Ishikawa (cell line): Measurements from ENCODE around the gene ASTN1.

Source experiments
- CEBPB ChIP-seq: IDR thresholded peaks from 2 replicates; pipeline ENCODE4 v1.6.1; 2012
- CREB1 ChIP-seq: IDR thresholded peaks from 2 replicates; pipeline ENCODE4 v1.6.1; 2012; ENCODE audit warnings: low read depth
- EGR1 ChIP-seq: IDR thresholded peaks from 2 replicates; pipeline ENCODE4 v1.6.1; 2012
- EP300 ChIP-seq: IDR thresholded peaks from 2 replicates; pipeline ENCODE4 v1.6.1; 2012; ENCODE audit warnings: borderline replicate concordance
- FOXM1 ChIP-seq: IDR thresholded peaks from 2 replicates; pipeline ENCODE4 v1.6.1; 2012; ENCODE audit warnings: low read depth, borderline replicate concordance
- NFIC ChIP-seq: IDR thresholded peaks from 2 replicates; pipeline ENCODE4 v1.6.1; 2012
- RAD21 ChIP-seq: IDR thresholded peaks from 2 replicates; pipeline ENCODE4 v1.6.1; 2012; ENCODE audit warnings: low read depth
- TAF1 ChIP-seq: IDR thresholded peaks from 2 replicates; pipeline ENCODE4 v1.6.1; 2012; ENCODE audit warnings: low read depth, mild to moderate bottlenecking
- TCF12 ChIP-seq: IDR thresholded peaks from 2 replicates; pipeline ENCODE4 v1.6.1; 2012; ENCODE audit warnings: low read depth
- TEAD4 ChIP-seq: IDR thresholded peaks from 2 replicates; pipeline ENCODE4 v1.6.1; 2012
- YY1 ChIP-seq: IDR thresholded peaks from 2 replicates; pipeline ENCODE4 v1.6.1; 2012; ENCODE audit warnings: low read depth
- ZBTB7A ChIP-seq: IDR thresholded peaks from 2 replicates; pipeline ENCODE4 v1.6.1; 2012; ENCODE audit warnings: low read depth
- TF ChIP-seq, protein P1 (sequence below): IDR thresholded peaks from 2 replicates; pipeline ENCODE4 v1.6.1; 2012
- TF ChIP-seq, protein P2 (sequence below): IDR thresholded peaks from 2 replicates; pipeline ENCODE4 v1.6.1; 2012; ENCODE audit warnings: low read depth, mild to moderate bottlenecking
- TF ChIP-seq, protein P3 (sequence below): IDR thresholded peaks from 2 replicates; pipeline ENCODE4 v1.6.1; 2012

The ASTN1 gene

DNA sequence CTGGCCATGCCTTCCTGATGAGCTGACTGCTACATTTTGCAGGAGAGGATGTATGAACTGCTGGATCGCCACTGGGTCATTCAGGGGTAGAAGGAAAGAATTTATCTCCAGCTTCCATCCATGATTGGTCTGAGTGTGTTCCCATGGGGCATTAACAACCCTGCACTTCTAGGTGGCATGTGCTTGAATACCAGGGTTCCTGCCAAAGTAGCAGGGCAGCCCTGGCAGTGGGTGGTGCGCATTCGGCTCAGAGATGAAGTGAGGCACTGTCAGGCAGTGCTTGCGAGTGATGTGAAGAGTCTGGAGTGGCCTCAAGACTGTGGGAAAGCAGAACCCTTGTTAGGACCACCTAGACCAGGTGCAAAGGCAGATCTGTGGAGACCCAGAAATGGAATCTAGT lies 294.9 kb downstream of the ASTN1 start:
- TF ChIP-seq, protein P1, sequence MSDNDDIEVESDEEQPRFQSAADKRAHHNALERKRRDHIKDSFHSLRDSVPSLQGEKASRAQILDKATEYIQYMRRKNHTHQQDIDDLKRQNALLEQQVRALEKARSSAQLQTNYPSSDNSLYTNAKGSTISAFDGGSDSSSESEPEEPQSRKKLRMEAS = no peak
- TF ChIP-seq, protein P2, sequence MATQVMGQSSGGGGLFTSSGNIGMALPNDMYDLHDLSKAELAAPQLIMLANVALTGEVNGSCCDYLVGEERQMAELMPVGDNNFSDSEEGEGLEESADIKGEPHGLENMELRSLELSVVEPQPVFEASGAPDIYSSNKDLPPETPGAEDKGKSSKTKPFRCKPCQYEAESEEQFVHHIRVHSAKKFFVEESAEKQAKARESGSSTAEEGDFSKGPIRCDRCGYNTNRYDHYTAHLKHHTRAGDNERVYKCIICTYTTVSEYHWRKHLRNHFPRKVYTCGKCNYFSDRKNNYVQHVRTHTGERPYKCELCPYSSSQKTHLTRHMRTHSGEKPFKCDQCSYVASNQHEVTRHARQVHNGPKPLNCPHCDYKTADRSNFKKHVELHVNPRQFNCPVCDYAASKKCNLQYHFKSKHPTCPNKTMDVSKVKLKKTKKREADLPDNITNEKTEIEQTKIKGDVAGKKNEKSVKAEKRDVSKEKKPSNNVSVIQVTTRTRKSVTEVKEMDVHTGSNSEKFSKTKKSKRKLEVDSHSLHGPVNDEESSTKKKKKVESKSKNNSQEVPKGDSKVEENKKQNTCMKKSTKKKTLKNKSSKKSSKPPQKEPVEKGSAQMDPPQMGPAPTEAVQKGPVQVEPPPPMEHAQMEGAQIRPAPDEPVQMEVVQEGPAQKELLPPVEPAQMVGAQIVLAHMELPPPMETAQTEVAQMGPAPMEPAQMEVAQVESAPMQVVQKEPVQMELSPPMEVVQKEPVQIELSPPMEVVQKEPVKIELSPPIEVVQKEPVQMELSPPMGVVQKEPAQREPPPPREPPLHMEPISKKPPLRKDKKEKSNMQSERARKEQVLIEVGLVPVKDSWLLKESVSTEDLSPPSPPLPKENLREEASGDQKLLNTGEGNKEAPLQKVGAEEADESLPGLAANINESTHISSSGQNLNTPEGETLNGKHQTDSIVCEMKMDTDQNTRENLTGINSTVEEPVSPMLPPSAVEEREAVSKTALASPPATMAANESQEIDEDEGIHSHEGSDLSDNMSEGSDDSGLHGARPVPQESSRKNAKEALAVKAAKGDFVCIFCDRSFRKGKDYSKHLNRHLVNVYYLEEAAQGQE = no peak
- TF ChIP-seq TCF12 = no peak
- TF ChIP-seq NFIC = no peak
- no peak for TF ChIP-seq RAD21
- TF ChIP-seq YY1 = no peak
- TF ChIP-seq CEBPB = no peak
- no peak for TF ChIP-seq FOXM1
- TF ChIP-seq TEAD4 = no peak
- TF ChIP-seq EP300 = no peak
- TF ChIP-seq ZBTB7A = no peak
- no peak for TF ChIP-seq EGR1

DNA sequence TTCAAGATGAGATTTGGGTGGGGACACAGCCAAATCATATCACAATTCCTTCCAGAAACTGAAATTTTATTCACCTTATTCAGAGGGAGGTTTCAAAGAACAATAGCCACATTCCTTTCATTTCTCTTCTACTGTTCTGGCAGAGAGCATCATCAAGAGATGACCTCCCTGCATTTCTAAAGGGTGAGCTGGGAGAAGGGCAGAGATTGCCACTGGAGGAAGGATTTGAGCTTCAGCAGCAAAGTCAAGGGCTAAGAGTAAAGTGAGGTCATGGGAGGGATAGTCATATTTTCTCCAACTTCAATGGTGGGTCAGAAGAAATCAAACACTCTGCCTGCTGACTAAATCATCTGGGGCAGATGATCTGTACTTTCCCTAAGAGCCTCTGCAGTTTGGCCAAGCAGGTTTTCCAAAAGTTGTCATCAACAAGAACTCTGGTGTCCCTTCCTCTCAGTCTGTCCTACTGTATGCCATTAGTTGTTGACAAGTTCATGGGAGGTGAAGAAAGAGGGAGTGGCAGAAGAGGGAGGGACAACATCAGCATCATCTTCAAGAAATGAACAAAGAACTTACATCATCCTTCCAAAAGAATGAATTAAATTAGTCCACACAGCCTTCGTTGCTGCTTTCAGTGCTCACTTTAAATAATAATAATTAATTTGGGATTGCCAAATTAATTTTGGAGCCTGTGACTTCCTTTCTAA lies 298.3 kb downstream of the ASTN1 start:
- TF ChIP-seq, protein P1 = no peak
- TF ChIP-seq TCF12 = no peak
- no peak for TF ChIP-seq RAD21
- no peak for TF ChIP-seq CREB1
- TF ChIP-seq, protein P2 = no peak
- no peak for TF ChIP-seq FOXM1
- no peak for TF ChIP-seq ZBTB7A
- TF ChIP-seq YY1 = no peak
- no peak for TF ChIP-seq TEAD4
- TF ChIP-seq EGR1 = no peak
- TF ChIP-seq EP300 = no peak
- TF ChIP-seq, protein P3, sequence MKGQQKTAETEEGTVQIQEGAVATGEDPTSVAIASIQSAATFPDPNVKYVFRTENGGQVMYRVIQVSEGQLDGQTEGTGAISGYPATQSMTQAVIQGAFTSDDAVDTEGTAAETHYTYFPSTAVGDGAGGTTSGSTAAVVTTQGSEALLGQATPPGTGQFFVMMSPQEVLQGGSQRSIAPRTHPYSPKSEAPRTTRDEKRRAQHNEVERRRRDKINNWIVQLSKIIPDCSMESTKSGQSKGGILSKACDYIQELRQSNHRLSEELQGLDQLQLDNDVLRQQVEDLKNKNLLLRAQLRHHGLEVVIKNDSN = no peak
- TF ChIP-seq CEBPB = no peak
- TF ChIP-seq TAF1 = no peak
- no peak for TF ChIP-seq NFIC

DNA sequence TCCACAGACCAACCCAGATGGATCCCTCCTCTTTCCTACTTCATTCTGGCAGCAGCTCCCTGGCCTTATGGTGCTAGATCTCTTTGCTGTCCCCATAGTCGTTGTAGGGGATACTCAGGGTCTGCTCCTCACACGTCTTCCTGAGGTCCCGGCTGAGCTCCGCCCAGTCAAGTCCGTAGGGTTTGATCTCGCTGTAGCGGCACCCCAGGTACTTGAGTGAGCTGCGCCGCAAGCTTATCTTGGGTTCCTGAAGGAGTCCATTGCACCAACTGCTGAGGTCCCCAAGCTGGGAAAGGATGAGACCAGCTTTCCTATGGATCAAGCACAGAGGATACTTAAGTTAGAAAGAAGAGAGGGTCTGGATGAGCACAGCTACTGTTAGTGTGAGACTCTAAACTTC lies 300.3 kb downstream of the ASTN1 start:
- TF ChIP-seq YY1 (no peak), TAF1 (no peak), TEAD4 (no peak), RAD21 (no peak), TCF12 (no peak), EGR1 (no peak), EP300 (no peak), CEBPB (no peak), FOXM1 (no peak), NFIC (no peak), CREB1 (no peak), ZBTB7A (no peak)
- TF ChIP-seq, protein P2 = no peak
- TF ChIP-seq, protein P3 = no peak
- TF ChIP-seq, protein P1 = no peak

DNA sequence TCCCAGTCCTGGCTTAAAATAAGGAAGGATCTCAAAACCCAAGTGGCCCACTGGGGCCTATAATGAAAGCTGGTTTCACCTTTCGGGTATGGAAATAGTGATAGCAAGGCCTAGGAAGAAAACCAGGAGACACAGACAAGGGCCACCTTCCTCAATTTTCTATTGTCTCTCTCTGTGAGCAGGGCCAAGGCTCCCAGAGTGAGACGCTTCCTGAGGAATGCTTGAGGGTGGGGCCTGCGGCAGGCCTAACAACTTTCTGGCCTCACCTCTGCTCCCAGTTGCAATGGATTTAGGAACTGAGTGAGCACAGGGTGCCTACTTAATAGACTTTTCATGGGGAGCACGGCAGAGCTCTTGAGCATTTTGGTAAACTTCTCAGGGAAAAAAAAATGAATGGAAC lies 300.9 kb downstream of the ASTN1 start:
- TF ChIP-seq CEBPB (no peak), CREB1 (no peak), NFIC (no peak), TAF1 (no peak), EGR1 (no peak), TEAD4 (no peak), FOXM1 (no peak), EP300 (no peak), YY1 (no peak), TCF12 (no peak), RAD21 (no peak), ZBTB7A (no peak)
- TF ChIP-seq, protein P2 = no peak
- TF ChIP-seq, protein P1 = no peak
- TF ChIP-seq, protein P3 = no peak
